CD4-positive, CD25-positive, alpha-beta regulatory T cell (primary cell): Measurements from ENCODE around the gene SPHK2. TPM values are rescaled to one million over a fixed set of nuclear protein-coding genes. Genes with fewer than 3 reads are reported as not detected.
A peak's percentile ranks its signal among the peaks of the same experiment; 100 is the strongest.
"Not testable (repeated sequence)": the region's sequence is repeated elsewhere in the genome, so short reads cannot be mapped to it uniquely, and the experiment has no call there.

Experiments
- ATAC-seq, 2 donors: fragments of 150-1000 bp; cut with Tn5 transposase; one replicate each; pipeline ENCODE4 v1.10.0; 2021; ENCODE audit warnings: low read depth in 2 of 2, moderate number of reproducible peaks in 2 of 2, moderate library complexity in 1 of 2
- DNase-seq, 3 donors: peaks; one replicate each; pipeline versions ENCODE4 v3.0.0 to v3.0.0-alpha.2; 2012 to 2022; ENCODE audit warnings: mixed read lengths in 1 of 3
- H3K27ac ChIP-seq: one replicate; pipeline ENCODE4 v1.7.0; 2013; ENCODE audit warnings: mild to moderate bottlenecking, low read length; ENCODE audit not compliant: insufficient read depth, poor library complexity, severe bottlenecking
- H3K27me3 ChIP-seq: one replicate; pipeline ENCODE4 v1.7.0; 2013; ENCODE audit warnings: low read length; ENCODE audit not compliant: control insufficient read depth, insufficient read depth
- H3K36me3 ChIP-seq: one replicate; pipeline ENCODE4 v1.7.0; 2013; ENCODE audit warnings: mild to moderate bottlenecking, low read length, moderate library complexity; ENCODE audit not compliant: control insufficient read depth, insufficient read depth
- H3K4me1 ChIP-seq: 2 replicates; pipeline ENCODE4 v1.7.0; 2013; ENCODE audit warnings: mild to moderate bottlenecking, low read length; ENCODE audit not compliant: insufficient read depth, control insufficient read depth, poor library complexity, severe bottlenecking
- H3K4me3 ChIP-seq: one replicate; pipeline ENCODE4 v1.7.0; 2013; ENCODE audit warnings: low read depth, mild to moderate bottlenecking, low read length, moderate library complexity
- H3K9me3 ChIP-seq, 2 experiments: 1 replicate in 1 of 2; 2 replicates in 1 of 2; pipeline ENCODE4 v1.7.0; 2013; ENCODE audit warnings: low read length in 2 of 2, mild to moderate bottlenecking in 1 of 2, moderate library complexity in 1 of 2; ENCODE audit not compliant: control insufficient read depth in 2 of 2
- H3K27ac Mint-ChIP-seq, 3 donors: one replicate each; pipeline ENCODE4 v1.8.0; 2020 to 2022; ENCODE audit warnings: mild to moderate bottlenecking in 3 of 3, mixed read lengths in 3 of 3, moderate library complexity in 2 of 3
- H3K27me3 Mint-ChIP-seq: one replicate; pipeline ENCODE4 v1.8.0; 2022; ENCODE audit warnings: mild to moderate bottlenecking, mixed read lengths
- H3K36me3 Mint-ChIP-seq: one replicate; pipeline ENCODE4 v1.8.0; 2020; ENCODE audit warnings: mixed read lengths
- H3K4me1 Mint-ChIP-seq, 4 donors: one replicate each; pipeline ENCODE4 v1.8.0; 2020 to 2022; ENCODE audit warnings: mixed read lengths in 4 of 4, mild to moderate bottlenecking in 1 of 4
- H3K4me3 Mint-ChIP-seq, 4 donors: one replicate each; pipeline ENCODE4 v1.8.0; 2020 to 2022; ENCODE audit warnings: mild to moderate bottlenecking in 4 of 4, mixed read lengths in 4 of 4, moderate library complexity in 3 of 4
- H3K9me3 Mint-ChIP-seq, 7 donors: one replicate each; pipeline ENCODE4 v1.8.0; 2020 to 2022; ENCODE audit warnings: mixed read lengths in 7 of 7, mild to moderate bottlenecking in 3 of 7, moderate library complexity in 2 of 7
- polyA plus RNA-seq, 4 donors: library from polyadenylated mRNA; unstranded; fragments of 300-500 nt; fragmentation: Illumina TruSeq; gene quantifications; one replicate each; pipeline ENCODE4 v1.2.3, GENCODE V29; 2021
- total RNA-seq: library from RNA; stranded (reverse); gene quantifications from one replicate; pipeline ENCODE4 v1.2.3, GENCODE V29; 2022

The SPHK2 gene
- total and polyA plus RNA-seq, 5 donors from 2014 or later: 4.8 to 13.0 (median 7.6) TPM

- H3K27me3 ChIP-seq: no peaks in the 10 kb centered on the region
- peaks cover 2% of the 10 kb centered on the region for H3K4me1 ChIP-seq
- peak overlapping the region in 1 of 3 donors; percentile 67 for H3K27ac Mint-ChIP-seq
- no peaks in the 10 kb centered on the region for H3K36me3 Mint-ChIP-seq
- H3K4me3 Mint-ChIP-seq: peak overlapping the region in 1 of 4 donors; percentile 56
- peaks cover 5% of the 10 kb centered on the region for H3K27me3 Mint-ChIP-seq
- H3K4me3 ChIP-seq: no peak overlapping the region
- DNase-seq (no peak), ATAC-seq (no peak)
- no peak overlapping the region for H3K27ac ChIP-seq
- no peaks in the 10 kb centered on the region for H3K36me3 ChIP-seq
- H3K4me1 Mint-ChIP-seq: peaks cover 0 to 21% (median 9%) of the 10 kb centered on the region in 4 donors
- peaks cover 0 to 2% (median 0%) of the 10 kb centered on the region in 7 donors for H3K9me3 Mint-ChIP-seq
- no peaks in the 10 kb centered on the region for H3K9me3 ChIP-seq
Observed at GRCh38 chr19:48654299-48655059, 35.2 kb downstream of the SPHK2 start.

GRCh38 chr19:48656840-48657474 lies 37.7 kb downstream of the SPHK2 start:
- Mint-ChIP-seq H3K27ac (no peak overlapping the region), H3K9me3 (no peaks in the 10 kb centered on the region), H3K36me3 (no peaks in the 10 kb centered on the region), H3K4me3 (no peak overlapping the region), H3K27me3 (peaks cover 5% of the 10 kb centered on the region), H3K4me1 (peaks cover 5 to 19% (median 10%) of the 10 kb centered on the region in 4 donors)
- ATAC-seq (no peak), DNase-seq (no peak)
- Histone ChIP-seq H3K9me3 (no peaks in the 10 kb centered on the region), H3K27me3 (no peaks in the 10 kb centered on the region), H3K4me3 (no peak overlapping the region), H3K27ac (no peak overlapping the region), H3K4me1 (peaks cover 9% of the 10 kb centered on the region), H3K36me3 (no peaks in the 10 kb centered on the region)

GRCh38 chr19:48657828-48658227 lies 38.5 kb downstream of the SPHK2 start:
- H3K36me3 ChIP-seq, H3K27me3 ChIP-seq, H3K4me1 ChIP-seq, H3K4me3 Mint-ChIP-seq, H3K36me3 Mint-ChIP-seq, H3K4me3 ChIP-seq, DNase-seq, H3K27ac Mint-ChIP-seq, H3K9me3 Mint-ChIP-seq, H3K9me3 ChIP-seq, H3K27ac ChIP-seq, H3K27me3 Mint-ChIP-seq, ATAC-seq: not testable (repeated sequence)
- H3K4me1 Mint-ChIP-seq: peaks cover 5 to 17% (median 8%) of the 10 kb centered on the region in 4 donors

- H3K27me3 ChIP-seq: no peaks in the 10 kb centered on the region
- no peak for DNase-seq
- Mint-ChIP-seq H3K36me3 (no peaks in the 10 kb centered on the region), H3K27ac (no peak overlapping the region), H3K4me3 (no peak overlapping the region), H3K9me3 (no peaks in the 10 kb centered on the region), H3K27me3 (peaks cover 5% of the 10 kb centered on the region), H3K4me1 (peaks cover 5 to 16% (median 8%) of the 10 kb centered on the region in 4 donors)
- H3K36me3 ChIP-seq: no peaks in the 10 kb centered on the region
- H3K9me3 ChIP-seq: no peaks in the 10 kb centered on the region
- H3K27ac ChIP-seq: no peak overlapping the region
- ATAC-seq: no peak
- H3K4me3 ChIP-seq: no peak overlapping the region
- H3K4me1 ChIP-seq: peaks cover 9% of the 10 kb centered on the region
Observed at GRCh38 chr19:48658483-48658882, 39.2 kb downstream of the SPHK2 start.

GRCh38 chr19:48659768-48660167 lies 40.5 kb downstream of the SPHK2 start:
- no peak overlapping the region for H3K27ac ChIP-seq
- no peak for DNase-seq

GRCh38 chr19:48660852-48661710 lies 41.8 kb downstream of the SPHK2 start:
- Mint-ChIP-seq H3K27me3 (peaks cover 5% of the 10 kb centered on the region), H3K4me1 (peaks cover 5 to 12% (median 8%) of the 10 kb centered on the region in 4 donors), H3K36me3 (no peaks in the 10 kb centered on the region), H3K4me3 (peak overlapping the region; percentile 49 to 90 (median 76)), H3K27ac (peak overlapping the region; percentile 90 to 98 (median 93)), H3K9me3 (no peaks in the 10 kb centered on the region)
- H3K4me1 ChIP-seq: peaks cover 9% of the 10 kb centered on the region
- no peaks in the 10 kb centered on the region for H3K9me3 ChIP-seq
- H3K4me3 ChIP-seq: peak overlapping the region; percentile 81
- H3K27me3 ChIP-seq: no peaks in the 10 kb centered on the region
- peak overlapping the region; percentile 58 for H3K27ac ChIP-seq
- DNase-seq (peak; percentile 70 to 91 (median 85)), ATAC-seq (peak; percentile 85 to 89)
- no peaks in the 10 kb centered on the region for H3K36me3 ChIP-seq

More at GRCh38 chr19:48659768-48660167, 40.5 kb downstream of the SPHK2 start:
- Mint-ChIP-seq H3K27ac (no peak overlapping the region), H3K4me3 (no peak overlapping the region), H3K36me3 (no peaks in the 10 kb centered on the region), H3K27me3 (peaks cover 5% of the 10 kb centered on the region), H3K9me3 (no peaks in the 10 kb centered on the region), H3K4me1 (peaks cover 5 to 12% (median 8%) of the 10 kb centered on the region in 4 donors)
- no peaks in the 10 kb centered on the region for H3K9me3 ChIP-seq
- ATAC-seq: no peak
- no peaks in the 10 kb centered on the region for H3K27me3 ChIP-seq
- no peak overlapping the region for H3K4me3 ChIP-seq
- peaks cover 9% of the 10 kb centered on the region for H3K4me1 ChIP-seq
- no peaks in the 10 kb centered on the region for H3K36me3 ChIP-seq

- H3K4me1 ChIP-seq: peaks cover 9% of the 10 kb centered on the region
- H3K4me3 ChIP-seq: no peak overlapping the region
- Mint-ChIP-seq H3K9me3 (no peaks in the 10 kb centered on the region), H3K27me3 (peaks cover 5% of the 10 kb centered on the region), H3K4me3 (no peak overlapping the region), H3K27ac (no peak overlapping the region), H3K4me1 (peaks cover 5 to 12% (median 8%) of the 10 kb centered on the region in 4 donors), H3K36me3 (no peaks in the 10 kb centered on the region)
- H3K27ac ChIP-seq: no peak overlapping the region
- H3K27me3 ChIP-seq: no peaks in the 10 kb centered on the region
- no peaks in the 10 kb centered on the region for H3K9me3 ChIP-seq
- H3K36me3 ChIP-seq: no peaks in the 10 kb centered on the region
- no peak for DNase-seq
- ATAC-seq: no peak
Observed at GRCh38 chr19:48661711-48662090, 42.4 kb downstream of the SPHK2 start.
